Ectodermal cell (in vitro differentiated cells): ENCODE data around the gene ZNF764.
"Not testable (repeated sequence)": the region's sequence is repeated elsewhere in the genome, so short reads cannot be mapped to it uniquely, and the experiment has no call there.

Source experiments
- H3K27ac ChIP-seq: 2 replicates; pipeline ENCODE4 v1.7.0; 2013; ENCODE audit warnings: mild to moderate bottlenecking, low read depth, low read length; ENCODE audit not compliant: insufficient read depth, poor library complexity, severe bottlenecking
- H3K27me3 ChIP-seq: 2 replicates; pipeline ENCODE4 v1.7.0; 2013; ENCODE audit warnings: mild to moderate bottlenecking, low read length; ENCODE audit not compliant: insufficient read depth, control insufficient read depth, poor library complexity, severe bottlenecking
- H3K36me3 ChIP-seq: one replicate; pipeline ENCODE4 v1.7.0; 2013; ENCODE audit warnings: low read length; ENCODE audit not compliant: control insufficient read depth, insufficient read depth
- H3K4me1 ChIP-seq: one replicate; pipeline ENCODE4 v1.7.0; 2013; ENCODE audit warnings: low read length; ENCODE audit not compliant: control insufficient read depth, insufficient read depth
- H3K4me3 ChIP-seq: 2 replicates; pipeline ENCODE4 v1.7.0; 2013; ENCODE audit warnings: low read depth, low read length, control low read depth; ENCODE audit not compliant: insufficient read depth
- H3K9me3 ChIP-seq: 2 replicates; pipeline ENCODE4 v1.7.0; 2013; ENCODE audit warnings: mild to moderate bottlenecking, low read length, moderate library complexity; ENCODE audit not compliant: control insufficient read depth
- WGBS, 2 experiments: methylation state at CpG; one replicate each; pipeline ENCODE4 v1.1.7; 2013; ENCODE audit warnings: missing lambda C conversion rate in 2 of 2; 5-methylcytosine and 5-hydroxymethylcytosine counted together

ZNF764 gene

DNA sequence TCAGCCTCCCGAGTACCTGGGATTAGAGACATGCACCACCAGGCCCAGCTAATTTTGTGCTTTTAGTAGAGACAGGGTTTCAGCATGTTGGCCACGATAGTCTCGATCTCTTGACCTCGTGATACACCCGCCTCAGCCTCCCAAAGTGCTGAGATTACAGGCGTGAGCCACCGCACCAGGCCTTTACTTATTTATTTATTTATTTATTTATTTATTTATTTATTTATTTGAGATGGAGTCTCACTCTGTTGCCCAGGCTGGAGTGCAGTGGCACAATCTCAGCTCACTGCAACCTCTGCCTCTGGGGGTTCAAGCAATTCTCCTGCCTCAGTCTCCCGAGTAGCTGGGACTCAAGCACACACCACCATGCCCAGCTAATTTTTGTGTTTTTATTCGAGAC, 32.7 kb upstream of the ZNF764 start:
- not testable (repeated sequence) for H3K27ac ChIP-seq, H3K4me3 ChIP-seq, H3K27me3 ChIP-seq, H3K4me1 ChIP-seq, H3K36me3 ChIP-seq, H3K9me3 ChIP-seq
- WGBS, 2 experiments = 95 to 97% methylated on average over 7 to 8 of the region's 9 CpGs

DNA sequence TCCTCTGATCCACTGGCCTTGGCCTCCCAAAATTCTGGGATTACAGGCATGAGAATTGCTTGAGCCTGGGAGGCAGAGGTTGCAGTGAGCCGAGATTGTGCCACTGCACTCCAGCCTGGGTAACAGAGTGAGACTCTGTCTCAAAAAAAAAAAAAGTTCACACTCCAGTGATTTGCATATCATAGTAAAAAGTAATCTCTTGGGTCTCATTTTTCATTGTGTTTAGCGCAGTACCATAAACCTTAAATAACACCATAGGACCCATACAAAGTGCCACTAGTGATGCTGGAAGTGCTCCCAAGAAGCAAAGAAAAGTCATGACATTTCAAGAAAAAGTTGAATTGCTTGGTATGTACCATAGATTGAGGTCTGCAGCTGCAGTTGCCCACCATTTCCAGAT, 31.4 kb upstream of the ZNF764 start:
- WGBS, 2 experiments = 91 to 98% methylated on average over 2 of the region's 2 CpGs
- H3K27me3 ChIP-seq, H3K36me3 ChIP-seq, H3K9me3 ChIP-seq, H3K4me1 ChIP-seq, H3K27ac ChIP-seq, H3K4me3 ChIP-seq: not testable (repeated sequence)

DNA sequence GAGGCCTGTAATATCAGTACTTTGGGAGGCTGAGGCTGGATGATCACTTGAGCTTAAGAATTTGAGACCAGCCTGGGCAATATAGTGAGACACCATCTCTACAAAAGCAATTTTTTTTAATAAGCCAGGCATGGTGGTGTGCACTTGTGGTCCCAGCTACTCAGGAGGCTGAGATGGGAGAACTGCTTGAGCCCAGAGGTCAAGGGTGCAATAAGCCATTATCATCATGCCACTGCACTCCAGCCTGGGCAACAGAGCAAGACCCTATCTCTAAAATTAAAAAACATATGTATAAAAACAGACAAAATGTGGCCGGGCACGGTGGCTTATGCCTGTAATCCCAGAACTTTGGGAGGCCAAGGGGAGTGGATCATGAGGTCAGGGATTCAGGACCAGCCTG, 30.5 kb upstream of the ZNF764 start:
- 91 to 98% methylated on average over 2 of the region's 2 CpGs for WGBS, 2 experiments
- Histone ChIP-seq H3K4me1 (no peaks in the 10 kb centered on the region), H3K36me3 (peaks cover 5% of the 10 kb centered on the region), H3K27me3 (no peaks in the 10 kb centered on the region), H3K27ac (no peak overlapping the region), H3K4me3 (no peak overlapping the region), H3K9me3 (no peaks in the 10 kb centered on the region)

DNA sequence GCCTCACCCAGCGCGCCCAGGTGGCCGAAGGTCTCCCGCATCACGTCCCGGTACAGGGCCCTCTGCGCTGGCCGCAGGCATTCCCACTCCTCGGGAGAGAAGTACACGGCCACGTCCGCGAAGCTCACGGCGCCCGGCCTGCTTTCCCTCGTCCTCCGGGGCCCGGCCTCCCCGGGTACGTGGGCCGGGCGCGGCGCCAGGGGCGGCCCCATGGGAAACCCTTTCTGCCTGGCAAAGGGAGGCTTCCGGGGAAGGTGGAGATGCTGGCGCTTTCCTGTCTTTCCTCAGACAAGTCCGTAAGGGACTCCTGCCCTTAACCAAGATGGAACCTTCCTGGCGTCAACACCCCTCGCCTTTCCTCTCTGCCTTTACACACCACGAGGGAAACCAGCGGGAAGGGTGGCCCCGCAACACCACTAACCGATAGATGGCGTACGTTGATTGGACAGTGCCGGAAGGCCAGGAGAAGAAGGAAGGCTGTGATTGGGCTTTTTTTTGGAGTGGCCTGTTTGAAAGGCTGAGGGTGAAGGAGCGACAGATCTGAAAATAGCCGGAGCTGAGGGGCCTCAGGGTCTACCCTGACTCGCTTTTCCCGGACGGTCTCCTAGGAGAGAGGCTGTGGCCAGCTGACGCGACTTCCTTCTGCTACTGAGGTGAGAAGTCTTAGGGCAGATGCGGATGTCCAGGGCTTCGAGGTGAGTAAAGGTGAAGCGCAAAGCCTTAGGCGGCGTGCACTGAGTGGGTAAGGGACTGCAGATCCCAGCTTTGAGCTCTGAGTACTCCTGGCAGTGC, 27.4 kb upstream of the ZNF764 start, which contains the start of gene ZNF785:
TSS of gene ZNF785 (minus strand) at position 298 of the 792 bp plus-strand sequence. CDS start at position 212, 86 bp downstream.
- no peak within 1 kb of the TSS for H3K27ac ChIP-seq
- H3K36me3 ChIP-seq = peaks cover 12% of the 10 kb centered on the region

DNA sequence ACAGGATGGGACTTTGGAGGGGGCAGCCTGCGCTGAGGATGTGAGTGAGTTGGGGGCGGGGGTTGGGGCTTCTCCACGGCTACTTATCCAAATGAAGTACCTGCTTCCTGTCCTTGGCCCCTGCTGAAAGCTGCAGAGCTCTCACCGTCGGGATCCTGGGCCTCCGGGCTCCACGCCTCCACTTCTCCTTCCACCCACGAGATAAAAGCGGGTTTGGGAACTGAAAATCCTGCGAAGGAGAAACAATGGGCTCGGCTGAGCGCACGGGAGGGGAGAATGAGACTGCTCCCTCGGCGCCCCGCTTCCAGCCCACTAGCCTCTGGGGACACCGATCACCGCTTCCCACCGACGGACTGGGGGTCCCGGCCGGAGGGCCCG, 26.8 kb upstream of the ZNF764 start:
- 2 to 3% methylated on average over 23 of the region's 23 CpGs for WGBS, 2 experiments
- H3K27me3 ChIP-seq = no peaks in the 10 kb centered on the region
- H3K36me3 ChIP-seq = peaks cover 12% of the 10 kb centered on the region
- no peaks in the 10 kb centered on the region for H3K4me1 ChIP-seq
- no peak overlapping the region for H3K27ac ChIP-seq
- peak overlapping the region; percentile 75 for H3K4me3 ChIP-seq
- H3K9me3 ChIP-seq = no peaks in the 10 kb centered on the region

More for the DNA sequence above, 27.4 kb upstream of the ZNF764 start, which contains the start of gene ZNF785:
- WGBS, 2 experiments = 6 to 8% methylated on average over 50 of the region's 50 CpGs
- no peaks in the 10 kb centered on the region for H3K27me3 ChIP-seq
- H3K4me1 ChIP-seq = no peaks in the 10 kb centered on the region
- peak within 1 kb of the TSS; percentile 75 for H3K4me3 ChIP-seq
- no peaks in the 10 kb centered on the region for H3K9me3 ChIP-seq

DNA sequence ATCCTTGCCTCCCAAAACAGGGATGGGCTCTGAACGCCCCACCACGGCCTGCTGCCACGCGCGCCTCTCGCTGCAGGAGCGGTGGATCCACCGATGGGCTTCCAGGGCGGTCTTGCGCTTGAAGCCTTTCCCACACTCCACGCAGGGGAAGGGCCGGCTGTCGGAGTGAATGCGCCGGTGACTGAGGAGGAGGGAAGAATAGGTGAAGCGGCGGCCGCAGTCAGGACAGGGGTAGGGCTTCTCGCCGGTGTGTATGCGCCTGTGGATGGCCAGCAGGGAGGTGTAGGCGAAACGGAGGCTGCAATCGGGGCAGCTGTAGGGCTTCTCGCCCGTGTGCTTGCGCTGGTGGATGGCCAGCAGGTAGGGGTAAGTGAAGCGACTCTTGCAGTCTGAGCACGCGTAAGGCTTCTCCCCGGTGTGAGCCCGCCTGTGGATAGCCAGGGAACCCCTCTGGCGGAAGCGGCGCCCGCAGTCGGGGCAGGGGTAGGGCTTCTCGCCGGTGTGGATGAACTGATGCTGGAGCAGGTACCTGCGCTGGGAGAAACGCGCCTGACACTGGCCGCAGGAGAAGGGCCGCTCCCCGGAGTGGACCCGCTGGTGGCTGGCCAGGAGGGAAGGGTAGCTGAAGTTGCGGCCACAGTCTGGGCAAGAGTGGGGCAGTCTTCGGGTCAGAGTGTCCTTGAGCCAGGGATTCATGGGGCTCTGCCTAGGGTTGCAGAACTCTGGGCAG, 24.6 kb upstream of the ZNF764 start:
- Histone ChIP-seq H3K27ac (no peak overlapping the region), H3K36me3 (peaks cover 11% of the 10 kb centered on the region), H3K9me3 (no peaks in the 10 kb centered on the region), H3K4me3 (no peak overlapping the region), H3K27me3 (no peaks in the 10 kb centered on the region), H3K4me1 (no peaks in the 10 kb centered on the region)
- WGBS, 2 experiments = 95 to 96% methylated on average over 48 of the region's 48 CpGs

DNA sequence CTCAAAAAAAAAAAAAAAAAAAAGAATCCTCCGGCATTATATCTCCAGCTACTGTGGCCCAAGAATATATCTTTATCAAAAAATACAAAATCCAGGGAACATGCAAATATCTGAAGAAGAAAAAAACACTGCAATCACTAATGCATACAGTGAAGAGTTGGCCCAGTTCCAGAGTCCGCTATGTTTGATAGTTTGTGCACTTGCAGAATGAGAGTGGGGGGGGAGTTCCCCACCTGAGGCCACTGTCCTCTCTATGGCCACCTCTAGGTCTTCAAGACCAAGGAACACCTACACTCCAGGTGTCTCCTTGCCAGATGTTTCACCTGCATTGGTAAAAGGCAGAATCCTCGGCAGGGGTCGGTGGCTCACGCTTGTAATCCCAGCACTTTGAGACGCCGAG, 23.3 kb upstream of the ZNF764 start:
- no peaks in the 10 kb centered on the region for H3K4me1 ChIP-seq
- WGBS, 2 experiments = 93 to 96% methylated on average over 6 to 7 of the region's 7 CpGs

DNA sequence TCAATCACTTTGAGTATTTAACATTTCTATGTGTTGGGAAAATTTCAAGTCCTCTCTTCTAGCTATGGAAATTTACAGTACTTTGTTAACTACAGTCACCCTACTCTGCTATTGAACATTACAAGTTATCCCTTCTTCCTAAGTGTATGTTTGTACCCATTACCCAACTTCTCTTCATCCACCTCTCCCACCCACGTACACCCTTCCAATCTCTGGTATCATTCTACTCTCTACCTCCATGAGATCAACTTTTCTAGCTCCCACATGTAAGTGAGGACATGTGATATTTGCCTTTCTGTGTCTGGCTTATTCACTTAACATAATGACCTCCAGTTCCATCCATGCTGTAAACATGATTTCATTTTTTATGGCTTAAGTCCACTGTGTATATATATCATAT, 16.5 kb upstream of the ZNF764 start:
- no peak overlapping the region for H3K27ac ChIP-seq
- 87 to 95% methylated on average over 1 of the region's 1 CpG for WGBS, 2 experiments
- H3K9me3 ChIP-seq = no peaks in the 10 kb centered on the region
- H3K4me3 ChIP-seq = no peak overlapping the region
- H3K4me1 ChIP-seq = no peaks in the 10 kb centered on the region
- H3K27me3 ChIP-seq = no peaks in the 10 kb centered on the region
- peaks cover 4% of the 10 kb centered on the region for H3K36me3 ChIP-seq

More for the DNA sequence above, 23.3 kb upstream of the ZNF764 start:
- Histone ChIP-seq H3K27me3 (no peaks in the 10 kb centered on the region), H3K4me3 (no peak overlapping the region), H3K27ac (no peak overlapping the region), H3K9me3 (no peaks in the 10 kb centered on the region), H3K36me3 (peaks cover 11% of the 10 kb centered on the region)

DNA sequence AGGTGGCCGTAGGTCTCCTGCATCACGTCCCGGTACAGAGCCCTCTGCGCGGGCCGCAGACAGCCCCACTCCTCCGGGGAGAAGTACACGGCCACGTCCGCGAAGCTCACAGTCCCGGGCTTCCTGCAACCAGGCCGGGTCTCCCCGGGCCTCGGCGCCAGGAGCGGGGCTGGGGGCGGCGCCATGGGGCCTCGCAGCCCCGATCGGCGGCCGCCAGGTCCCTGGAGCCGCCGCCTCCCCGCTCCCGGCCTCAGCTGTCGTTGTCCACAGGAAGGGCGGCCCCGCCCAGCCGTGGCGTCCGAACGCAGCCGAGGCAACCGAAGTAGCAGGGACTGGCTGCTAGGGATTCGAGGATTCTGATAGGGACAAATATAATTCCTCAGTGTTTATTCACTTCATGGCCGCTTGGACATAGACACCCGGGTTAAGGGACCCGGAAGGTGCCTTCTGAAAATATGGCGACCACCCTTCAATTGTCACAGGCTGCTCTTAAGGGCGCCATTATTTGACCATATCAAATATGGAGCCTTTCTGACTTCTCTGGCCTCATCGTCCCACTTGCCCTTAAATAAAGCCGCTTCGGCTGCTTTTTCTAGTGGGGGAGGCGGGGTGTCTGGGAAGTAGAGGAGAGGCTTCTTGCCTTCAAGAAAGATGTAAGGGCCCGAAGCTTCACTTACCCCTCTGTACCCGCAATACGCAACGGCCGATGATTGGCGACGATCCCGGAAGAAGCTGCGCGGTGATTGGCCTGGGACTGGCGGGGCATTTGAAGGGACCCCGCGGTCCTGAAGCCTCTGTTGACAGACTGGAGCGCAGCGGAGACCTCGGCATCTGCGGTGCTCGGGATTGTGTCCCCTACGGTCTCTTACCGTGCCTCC, 13.5 kb upstream of the ZNF764 start, which contains the start of gene ZNF688:
TSS of gene ZNF688 (minus strand) at position 270 of the 878 bp plus-strand sequence. CDS start at position 185, 85 bp downstream.
- Histone ChIP-seq H3K27me3 (no peaks in the 10 kb centered on the region), H3K36me3 (no peaks in the 10 kb centered on the region), H3K9me3 (no peaks in the 10 kb centered on the region), H3K4me1 (no peaks in the 10 kb centered on the region), H3K4me3 (peak within 1 kb of the TSS; percentile 77), H3K27ac (peak within 1 kb of the TSS; percentile 71)
- 0% methylated on average over 67 of the region's 67 CpGs for WGBS, 2 experiments
